Head of caudate nucleus (tissue), 42 donors: ENCODE measurements around the gene PRPH.
"Not testable (repeated sequence)": the region's sequence is repeated elsewhere in the genome, so short reads cannot be mapped to it uniquely, and the experiment has no call there.

Experiments
- DNase-seq, 42 donors: peaks; one replicate each; pipeline versions ENCODE4 v3.0.0 to v3.0.0-alpha.2; 2020 to 2021; ENCODE audit warnings: mixed read lengths in 7 of 42
- intact Hi-C: fragments of 100-400 bp; cut with DNase I; formaldehyde crosslinking; loops from one replicate; pipeline ENCODE4 v1.15.0; 2022

PRPH gene

GRCh38 chr12:49295082-49295936, at the start of gene PRPH:
PRPH (plus strand) TSS chr12:49295147; CDS start chr12:49295201, 54 bp downstream.
- intact Hi-C loops, result no loop called here
- peak in 1 of 42 donors; percentile 26 for DNase-seq

DNA sequence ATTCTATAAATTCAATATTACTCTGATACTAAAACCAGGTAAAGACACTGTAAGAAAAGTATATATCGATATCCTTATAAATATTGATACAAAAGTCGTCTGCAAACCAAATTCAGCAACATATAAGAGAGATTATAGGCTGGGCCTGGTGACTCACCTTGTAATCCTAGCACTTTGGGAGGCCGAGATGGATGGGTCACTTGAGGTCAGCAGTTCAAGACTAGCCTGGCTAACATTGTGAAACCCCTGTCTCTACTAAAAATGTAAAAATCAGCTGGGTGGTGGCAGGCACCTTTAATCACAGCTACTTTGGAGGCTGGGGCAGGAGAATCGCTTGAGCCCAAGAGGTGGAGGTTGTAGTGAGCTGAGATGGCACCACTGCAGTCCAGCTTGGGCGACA, 43.6 kb upstream of the PRPH start:
- intact Hi-C loops, result no loop called here
- DNase-seq, result no peak

DNA sequence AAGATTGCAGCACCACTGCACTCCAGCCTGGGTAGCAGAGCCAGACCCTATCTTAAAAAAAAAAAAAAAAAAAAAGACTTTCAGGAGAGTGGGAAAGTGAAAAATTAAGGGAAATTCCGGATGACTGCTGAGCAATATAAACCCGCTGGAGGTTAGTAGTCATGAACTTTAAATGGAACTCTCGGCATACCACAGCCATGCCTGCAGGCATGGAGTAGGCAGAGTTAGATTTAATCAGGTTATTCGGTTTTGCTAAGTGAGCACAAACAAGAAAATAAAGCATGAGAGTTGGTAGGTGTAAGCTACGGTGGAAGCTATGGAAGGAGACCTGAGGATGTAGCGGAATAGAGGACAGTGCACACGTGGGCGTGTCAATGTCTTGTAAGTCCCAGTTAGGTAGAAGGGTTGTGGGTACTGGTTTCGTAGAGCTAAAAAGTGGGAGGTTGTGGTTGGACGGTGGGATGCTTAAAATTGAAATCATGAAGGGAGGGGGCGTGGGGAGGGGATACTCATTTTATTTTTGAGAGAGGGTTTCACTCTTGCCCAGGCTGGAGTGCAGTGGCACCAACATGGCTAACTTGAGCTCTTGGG, 41.8 kb upstream of the PRPH start:
- no peak for DNase-seq
- intact Hi-C loops, result no loop called here

DNA sequence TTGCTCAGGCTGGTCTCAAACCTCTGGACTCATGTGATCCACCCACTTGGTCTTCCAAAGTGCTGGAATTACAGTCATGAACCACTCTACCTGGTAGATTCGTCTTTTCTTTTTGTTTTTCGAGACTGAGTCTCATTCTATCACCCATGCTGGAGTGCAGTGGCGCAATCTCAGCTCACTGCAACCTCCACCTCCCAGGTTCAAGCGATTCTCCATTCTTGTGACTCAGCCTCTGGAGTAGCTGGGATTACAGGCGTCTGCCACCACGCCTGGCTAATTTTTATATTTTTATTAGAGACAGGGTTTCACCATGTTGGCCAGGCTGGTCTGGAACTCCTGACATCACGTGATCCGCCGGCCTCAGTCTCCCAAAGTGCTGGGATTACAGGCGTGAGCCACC, 39.5 kb upstream of the PRPH start:
- DNase-seq, intact Hi-C loops: not testable (repeated sequence)

DNA sequence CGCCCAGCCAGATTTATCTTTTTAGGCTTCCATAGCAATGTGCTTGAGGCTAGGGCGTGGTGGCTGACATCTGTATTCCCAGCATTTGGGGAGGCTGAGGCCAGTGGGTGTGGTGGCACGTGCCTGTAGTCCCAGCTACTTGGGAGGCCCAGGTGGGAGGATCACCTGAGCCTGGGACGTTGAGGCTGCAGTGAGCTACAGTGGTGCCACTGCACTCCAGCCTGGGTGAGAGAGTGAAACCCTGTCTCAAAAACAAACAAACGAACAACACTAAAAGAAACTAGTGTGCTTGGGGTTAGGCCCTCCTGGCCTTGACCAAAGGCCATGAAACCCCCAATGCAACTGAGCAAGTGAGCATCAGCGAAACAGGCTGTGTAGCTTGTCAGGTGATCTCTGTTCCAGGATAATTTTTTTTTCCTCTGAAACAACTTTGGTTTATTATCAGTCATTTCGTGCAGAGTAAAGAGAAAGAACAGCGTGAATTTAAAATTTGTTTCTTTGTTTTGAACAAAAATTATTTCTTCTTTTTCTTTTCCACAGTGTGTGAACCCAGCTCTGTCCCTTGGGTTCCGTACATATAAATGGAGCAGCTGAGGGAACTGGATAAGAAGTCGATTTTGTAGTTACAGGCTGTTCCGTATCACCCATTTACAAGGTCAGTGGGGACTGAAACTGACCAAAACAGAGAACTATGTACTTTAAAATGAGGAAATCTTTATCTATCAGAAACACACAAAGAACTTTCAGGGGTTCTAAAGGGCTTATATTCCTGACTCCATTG, 38.9 kb upstream of the PRPH start:
- no peak for DNase-seq

DNA sequence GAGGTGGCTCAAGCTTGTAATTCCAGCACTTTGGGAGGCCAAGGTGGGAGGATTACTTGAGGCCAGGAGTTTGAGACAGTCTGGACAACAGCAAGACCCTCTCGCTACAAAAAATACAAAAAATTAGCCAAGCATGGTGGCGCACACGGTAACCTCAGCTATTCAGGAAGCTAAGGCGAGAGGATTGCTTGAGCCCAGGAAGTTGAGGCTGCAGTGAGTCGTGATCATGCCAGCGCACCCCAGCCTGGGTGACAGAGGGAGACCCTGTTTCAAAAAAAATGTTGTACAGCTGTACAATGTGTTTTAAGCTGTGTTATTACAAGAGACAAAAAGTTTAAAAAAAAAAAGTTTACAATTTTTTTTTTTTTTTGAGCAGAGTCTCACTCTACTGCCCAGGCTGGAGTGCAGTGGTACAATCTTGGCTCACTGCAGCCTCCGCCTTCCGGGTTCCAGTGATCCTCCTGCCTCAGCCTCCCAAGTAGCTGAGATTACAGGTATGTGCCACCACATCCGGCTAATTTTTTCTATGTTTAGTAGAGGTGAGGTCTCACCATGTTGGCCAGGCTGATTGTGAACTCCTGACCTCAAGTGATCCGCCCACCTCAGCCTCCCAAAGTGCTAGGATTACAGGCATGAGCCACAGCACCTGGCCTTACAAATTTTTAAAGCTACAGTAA, 37.3 kb upstream of the PRPH start:
- intact Hi-C loops, result not testable (repeated sequence)

More for the DNA sequence above, 38.9 kb upstream of the PRPH start:
- intact Hi-C loops, result no loop called here

DNA sequence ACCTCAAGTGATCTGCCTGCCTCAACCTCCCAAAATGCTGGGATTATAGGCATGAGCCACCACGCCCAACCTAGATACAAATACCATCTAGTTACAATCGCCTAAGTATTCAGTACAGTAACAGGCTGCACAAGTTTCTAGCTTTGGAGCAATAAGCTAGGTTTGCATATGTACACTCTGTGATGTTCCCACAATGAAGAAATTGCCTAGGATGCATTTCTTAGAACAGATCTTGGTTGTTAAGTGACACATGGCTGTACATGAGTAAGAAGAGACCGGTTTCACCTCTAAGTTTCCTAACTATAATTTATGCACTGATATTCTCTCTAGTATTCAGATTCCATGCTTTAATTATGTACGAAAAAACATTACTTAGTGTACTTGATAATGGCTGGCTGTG, 35.5 kb upstream of the PRPH start:
- DNase-seq, result no peak

More for the DNA sequence above, 37.3 kb upstream of the PRPH start:
- not testable (repeated sequence) for DNase-seq

GRCh38 chr12:49260166-49260565, 34.8 kb upstream of the PRPH start:
- DNase-seq, result no peak
- intact Hi-C loops, result no loop called here

More for the DNA sequence above, 35.5 kb upstream of the PRPH start:
- intact Hi-C loops, result no loop called here

GRCh38 chr12:49260571-49261363, 34.2 kb upstream of the PRPH start:
- DNase-seq, result no peak
- intact Hi-C loops, result no loop called here

DNA sequence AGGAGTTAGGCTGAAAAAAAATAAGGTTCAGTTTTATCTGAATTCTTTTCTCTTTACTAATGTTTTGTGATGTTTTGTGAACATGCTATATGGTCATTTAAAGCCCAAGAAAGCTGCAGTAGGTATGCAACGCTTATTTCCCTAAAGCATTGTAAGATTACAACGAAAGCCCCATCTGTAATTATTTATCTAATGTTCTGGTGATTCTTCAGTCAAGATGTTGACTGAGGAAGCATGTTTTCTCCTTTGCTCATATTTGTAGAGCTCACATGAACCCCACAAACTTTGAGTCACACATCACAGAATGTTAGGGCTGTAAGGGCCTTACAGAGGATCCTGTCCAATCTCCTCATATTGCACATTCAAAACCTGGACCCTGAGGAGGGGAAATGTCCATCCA, 33.2 kb upstream of the PRPH start:
- DNase-seq, result no peak
- intact Hi-C loops, result no loop called here

DNA sequence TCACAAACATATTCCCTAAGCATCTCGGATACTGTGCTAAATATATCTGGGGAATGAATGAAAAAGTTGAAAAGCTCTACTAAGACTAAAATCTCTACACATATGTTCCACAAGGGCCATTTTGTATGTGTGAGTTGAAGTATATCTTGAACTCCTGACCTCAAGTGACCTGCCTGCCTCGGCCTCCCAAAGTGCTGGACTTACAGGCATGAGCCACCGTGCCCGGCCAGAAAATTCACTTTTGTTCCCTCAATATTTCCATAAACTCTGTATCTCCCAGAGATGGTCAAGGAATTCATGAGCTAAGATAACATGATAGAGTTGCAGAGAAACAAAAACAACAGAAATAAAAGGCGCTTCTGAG, 31.6 kb upstream of the PRPH start:
- no peak for DNase-seq
- intact Hi-C loops, result no loop called here

DNA sequence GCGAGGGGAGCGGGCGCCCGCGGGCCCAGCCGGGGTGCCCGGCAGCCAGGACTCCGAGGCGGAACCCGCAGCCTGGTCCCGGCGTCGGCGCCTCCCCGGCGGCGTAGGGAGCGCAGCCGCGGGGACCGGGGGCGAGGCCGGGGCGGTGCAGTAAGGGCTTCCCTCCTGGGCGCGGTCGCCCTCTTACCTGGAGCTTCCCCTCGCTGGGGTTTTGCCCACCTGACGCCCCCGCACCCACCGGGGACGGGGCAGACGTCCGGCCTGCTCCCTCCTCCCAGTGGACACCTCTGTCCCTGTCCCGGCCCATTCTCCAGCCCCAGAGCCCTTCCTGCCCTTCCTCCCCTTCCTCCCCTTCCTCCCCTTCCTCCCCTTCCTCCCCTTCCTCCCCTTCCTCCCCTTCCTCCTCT, 30.5 kb upstream of the PRPH start:
- DNase-seq, result peak in 11 of 42 donors; percentile 3 to 39 (median 18)
- intact Hi-C loops, result no loop called here

DNA sequence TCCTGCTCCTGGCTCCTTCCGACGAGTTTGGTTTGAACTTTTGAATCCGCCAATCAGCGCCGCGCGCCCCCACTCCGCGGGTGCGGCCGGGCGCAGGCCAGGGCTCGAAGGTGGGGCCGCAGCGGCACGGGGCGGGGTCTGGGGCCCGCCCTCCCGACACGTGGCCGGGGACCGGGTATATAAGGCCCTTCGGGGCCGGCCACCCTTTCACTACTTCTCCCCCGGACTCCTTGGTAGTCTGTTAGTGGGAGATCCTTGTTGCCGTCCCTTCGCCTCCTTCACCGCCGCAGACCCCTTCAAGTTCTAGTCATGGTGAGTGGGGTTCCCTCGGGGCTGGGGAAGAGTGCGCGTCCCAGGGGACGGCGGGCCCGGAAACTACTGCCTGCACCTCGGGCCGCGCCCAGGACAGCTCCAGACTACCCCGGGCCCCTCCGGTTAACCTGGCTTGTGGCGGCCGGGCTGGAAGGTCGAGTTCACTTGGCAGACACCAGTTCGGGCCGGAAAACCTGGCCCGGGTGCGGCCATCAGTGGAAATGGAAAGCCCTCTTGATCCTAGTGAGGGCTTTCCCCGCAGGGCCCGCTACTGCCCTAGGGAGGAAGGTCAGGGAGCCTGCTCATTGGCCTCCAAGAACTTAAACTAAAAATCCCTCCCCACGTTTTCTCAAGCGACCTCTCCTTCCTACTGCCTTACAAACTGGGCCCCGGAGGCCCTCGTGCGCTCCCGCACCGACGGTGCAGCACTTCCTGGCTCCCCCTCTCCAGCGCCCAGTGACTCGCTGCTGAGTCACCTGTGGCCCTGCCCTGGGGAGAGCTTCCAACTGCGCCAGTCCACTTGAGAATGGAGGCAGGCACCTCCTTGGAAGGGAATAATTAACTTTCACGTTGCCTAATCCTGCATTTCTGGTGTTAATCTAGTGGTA, 29.8 kb upstream of the PRPH start, which contains the start of gene TUBA1C:
TUBA1C (plus strand) TSS at position 210 of the 920 bp plus-strand sequence; CDS start at position 310, 100 bp downstream.
- DNase-seq, result peak; percentile 21 to 83 (median 68)
- intact Hi-C loops, result no loop called here

- DNase-seq, intact Hi-C loops: not testable (repeated sequence)
These were observed 25.8 kb upstream of the PRPH start for GRCh38 chr12:49269191-49269590.

DNA sequence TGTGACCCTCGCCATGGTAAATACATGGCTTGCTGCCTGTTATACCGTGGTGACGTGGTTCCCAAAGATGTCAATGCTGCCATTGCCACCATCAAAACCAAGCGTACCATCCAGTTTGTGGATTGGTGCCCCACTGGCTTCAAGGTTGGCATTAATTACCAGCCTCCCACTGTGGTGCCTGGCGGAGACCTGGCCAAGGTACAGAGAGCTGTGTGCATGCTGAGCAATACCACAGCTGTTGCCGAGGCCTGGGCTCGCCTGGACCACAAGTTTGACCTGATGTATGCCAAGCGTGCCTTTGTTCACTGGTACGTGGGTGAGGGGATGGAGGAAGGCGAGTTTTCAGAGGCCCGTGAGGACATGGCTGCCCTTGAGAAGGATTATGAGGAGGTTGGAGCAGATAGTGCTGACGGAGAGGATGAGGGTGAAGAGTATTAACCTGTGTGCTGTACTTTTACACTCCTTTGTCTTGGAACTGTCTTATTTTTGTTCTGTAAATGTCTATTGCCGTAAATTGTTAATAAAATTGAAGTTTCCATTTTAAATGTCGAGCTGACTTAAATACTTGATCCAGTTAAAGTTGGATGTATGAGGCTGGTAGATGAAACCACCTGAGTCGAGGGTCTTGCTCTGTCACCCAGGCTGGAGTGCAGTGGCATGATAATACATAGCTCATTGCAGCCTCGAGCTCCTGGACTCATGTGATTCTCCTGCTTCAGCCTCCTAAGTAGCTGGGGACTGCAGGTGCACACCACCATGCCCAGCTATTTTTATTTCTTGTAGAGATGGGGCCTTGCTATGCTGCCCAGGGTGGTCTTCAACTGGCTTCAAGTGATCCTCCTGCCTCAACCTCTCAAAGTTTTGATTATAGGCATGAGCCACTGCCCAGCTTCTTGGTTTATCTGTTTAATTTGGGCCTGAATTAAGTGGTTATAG, 21.9 kb upstream of the PRPH start:
- DNase-seq, result no peak
- intact Hi-C loops, result no loop called here

DNA sequence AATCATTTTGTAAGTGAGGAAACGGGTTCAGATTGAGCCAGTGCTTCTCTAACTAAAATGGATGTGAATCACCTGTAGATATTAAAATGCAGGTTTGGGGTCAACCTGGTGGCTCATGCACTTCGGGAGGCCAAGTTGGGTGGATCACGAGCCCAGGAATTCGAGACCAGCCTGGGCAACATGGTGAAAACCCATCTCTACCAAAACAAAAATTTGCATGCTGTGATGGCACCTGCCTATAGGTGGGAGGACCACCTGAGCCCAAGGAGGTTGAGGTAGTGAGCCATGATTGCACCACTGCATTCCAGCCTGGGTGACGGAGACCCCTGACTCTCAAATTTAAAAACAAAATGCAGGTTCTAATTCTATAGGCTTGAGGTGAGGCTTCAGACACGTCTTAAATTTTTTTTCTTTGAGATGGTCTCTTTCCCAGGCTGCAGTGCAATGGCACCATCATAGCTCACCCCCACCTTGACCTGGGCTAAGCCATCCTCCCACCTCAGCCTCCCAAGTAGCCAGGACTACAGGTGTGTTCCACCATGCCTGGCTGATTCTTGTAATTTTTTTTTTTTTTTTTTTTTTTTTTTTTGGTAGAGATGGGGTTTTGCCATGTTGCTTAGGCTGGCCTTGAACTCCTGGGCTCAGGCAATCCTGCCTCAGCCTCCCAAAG, 21.1 kb upstream of the PRPH start:
- intact Hi-C loops, result no loop called here
- DNase-seq, result no peak
